Posterior cingulate gyrus (tissue), 11 donors: ENCODE data around the gene KDM4D.
"Not testable (repeated sequence)": the region's sequence is repeated elsewhere in the genome, so short reads cannot be mapped to it uniquely, and the experiment has no call there.

Experiments
- DNase-seq, 10 donors: peaks; one replicate each; pipeline versions ENCODE4 v3.0.0 to v3.0.0-alpha.2; 2020 to 2021; ENCODE audit warnings: mixed read lengths in 3 of 10
- intact Hi-C: fragments of 100-400 bp; cut with DNase I; formaldehyde crosslinking; loops from one replicate; pipeline ENCODE4 v1.15.1; 2023

KDM4D gene

DNA sequence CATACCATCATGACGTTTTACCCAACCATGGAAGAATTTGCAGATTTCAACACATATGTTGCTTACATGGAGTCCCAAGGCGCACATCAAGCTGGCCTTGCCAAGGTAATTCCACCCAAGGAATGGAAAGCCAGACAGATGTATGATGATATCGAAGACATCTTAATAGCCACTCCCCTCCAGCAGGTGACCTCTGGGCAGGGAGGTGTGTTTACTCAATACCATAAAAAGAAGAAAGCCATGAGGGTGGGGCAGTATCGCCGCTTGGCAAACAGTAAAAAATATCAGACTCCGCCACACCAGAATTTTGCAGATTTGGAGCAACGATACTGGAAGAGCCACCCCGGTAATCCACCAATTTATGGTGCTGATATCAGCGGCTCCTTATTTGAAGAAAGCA, 52.1 kb downstream of the KDM4D start:
- intact Hi-C loops, DNase-seq: not testable (repeated sequence)

- no peak for DNase-seq
- intact Hi-C loops: no loop called here
Measured at GRCh38 chr11:95028357-95028756, 54.8 kb downstream of the KDM4D start.

- intact Hi-C loops: no loop called here
- DNase-seq: no peak
Measured at GRCh38 chr11:95033051-95033450, 59.5 kb downstream of the KDM4D start.

DNA sequence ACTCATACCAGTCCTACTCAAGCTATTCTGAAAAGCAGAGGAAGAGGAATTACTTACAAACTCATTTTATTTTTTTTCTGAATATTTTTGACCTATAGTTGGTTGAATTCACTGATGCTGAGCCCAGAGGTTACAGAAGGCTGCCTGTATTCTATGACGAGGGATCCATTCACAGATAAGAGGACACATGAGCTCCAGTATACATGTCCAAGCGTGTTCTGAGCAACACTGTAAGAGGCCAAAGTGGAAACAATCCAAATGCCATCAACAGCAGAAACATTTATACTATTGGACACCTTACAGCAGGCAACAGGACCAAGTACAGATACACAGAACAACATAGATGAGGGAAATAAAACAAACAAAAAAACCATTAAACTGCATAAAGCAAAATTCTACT, 61.8 kb downstream of the KDM4D start:
- DNase-seq: no peak
- intact Hi-C loops: no loop called here

DNA sequence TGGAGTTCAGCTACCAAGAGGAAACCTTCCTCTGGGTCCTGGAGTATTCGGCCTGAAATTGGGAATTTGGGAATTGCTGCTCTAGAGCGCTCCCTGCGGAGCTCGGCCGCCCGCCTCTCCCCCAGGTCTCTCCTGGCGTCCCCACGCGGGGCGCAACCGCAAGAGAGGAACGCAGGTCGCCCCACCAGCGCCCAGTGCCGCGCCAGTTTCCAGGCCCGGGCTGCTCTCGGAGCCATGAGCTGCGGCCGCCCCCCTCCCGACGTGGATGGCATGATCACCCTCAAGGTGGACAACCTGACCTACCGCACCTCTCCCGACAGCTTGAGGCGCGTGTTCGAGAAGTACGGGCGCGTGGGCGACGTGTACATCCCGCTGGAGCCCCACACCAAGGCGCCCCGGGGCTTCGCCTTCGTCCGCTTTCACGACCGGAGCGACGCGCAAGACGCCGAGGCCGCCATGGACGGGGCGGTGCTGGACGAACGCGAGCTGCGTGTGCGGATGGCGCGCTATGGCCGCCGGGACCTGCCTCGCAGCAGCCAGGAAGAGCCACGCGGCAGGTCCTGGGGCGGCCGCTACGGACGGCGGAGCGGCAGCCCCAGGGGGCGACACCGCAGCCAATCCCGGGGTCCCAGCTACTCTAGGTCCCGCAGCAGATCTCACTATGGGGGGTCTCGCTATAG, 64.0 kb downstream of the KDM4D start:
- peak in 1 of 10 donors; percentile 67 for DNase-seq

DNA sequence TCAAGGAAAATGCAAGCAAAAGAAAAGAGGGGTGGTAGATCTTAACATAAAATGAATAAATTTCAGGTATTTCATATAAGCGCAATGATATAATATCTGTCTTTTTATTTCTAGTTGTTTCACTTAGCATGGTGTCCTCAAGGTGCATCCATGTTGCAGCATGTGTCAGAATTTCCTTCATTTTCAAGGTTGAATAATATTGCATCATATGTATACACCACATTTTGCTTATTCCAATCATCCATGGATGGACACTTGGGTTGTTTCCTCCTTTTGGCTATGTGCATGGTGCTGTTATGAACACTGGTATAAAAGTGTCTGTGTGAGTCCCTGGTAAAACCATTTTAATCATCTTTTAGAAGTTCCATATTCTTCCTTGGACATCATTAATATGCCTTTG, 68.7 kb downstream of the KDM4D start:
- no peak for DNase-seq
- intact Hi-C loops: no loop called here

More for the DNA sequence above, 64.0 kb downstream of the KDM4D start:
- intact Hi-C loops: not testable (repeated sequence)

GRCh38 chr11:95042906-95043305, 69.4 kb downstream of the KDM4D start:
- intact Hi-C loops: no loop called here
- DNase-seq: no peak

DNA sequence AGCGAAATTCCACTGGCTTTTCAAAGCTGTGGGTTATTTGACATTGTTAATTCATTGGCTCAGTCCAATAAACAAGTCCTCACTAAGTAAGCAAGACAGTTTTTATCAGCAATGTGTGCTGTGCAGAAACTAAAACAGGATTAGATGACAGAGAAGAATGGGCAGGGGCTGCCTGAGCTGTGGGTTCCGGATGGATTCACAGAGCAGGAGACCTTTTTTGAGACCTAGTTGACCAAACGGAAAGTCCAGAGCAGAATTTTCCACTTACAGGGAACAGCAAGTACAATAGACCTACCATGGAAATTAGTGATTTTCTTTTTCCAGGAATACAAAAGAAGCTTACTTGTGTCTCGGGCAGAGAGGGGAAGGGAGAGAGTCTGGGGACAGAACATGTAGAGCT, 70.5 kb downstream of the KDM4D start:
- intact Hi-C loops: no loop called here
- DNase-seq: no peak

DNA sequence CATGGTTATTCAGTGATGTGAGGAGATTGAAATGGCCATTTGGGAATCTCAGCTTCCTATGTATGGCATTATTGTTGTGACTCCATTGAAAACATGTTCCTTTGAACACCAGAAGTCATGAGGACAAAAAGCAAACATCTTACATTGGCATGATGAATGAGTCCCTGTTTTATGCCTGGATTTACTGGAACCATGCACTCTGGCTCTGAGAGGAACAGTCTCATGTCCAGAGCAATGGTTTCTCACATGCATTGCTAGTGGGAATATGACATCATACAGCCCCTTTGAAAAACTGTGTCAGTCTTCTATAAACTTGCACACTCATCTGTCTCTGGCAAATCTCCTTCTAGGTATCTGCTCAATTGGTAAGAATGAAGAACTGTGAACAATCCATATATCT, 72.3 kb downstream of the KDM4D start:
- intact Hi-C loops: no loop called here
- no peak for DNase-seq
